C4-2B (cell line): ENCODE data around the gene PTDSS2.

Source experiments
- ZFX ChIP-seq: fragments of 450-650 bp; IDR thresholded peaks from 2 replicates; pipeline ENCODE4 v1.6.1; 2017
- TF ChIP-seq, protein P1 (sequence below): fragments of 450-650 bp; conservative IDR thresholded peaks from 2 replicates; pipeline ENCODE4 v1.5.1; 2017; ENCODE audit warnings: mild to moderate bottlenecking

DNA sequence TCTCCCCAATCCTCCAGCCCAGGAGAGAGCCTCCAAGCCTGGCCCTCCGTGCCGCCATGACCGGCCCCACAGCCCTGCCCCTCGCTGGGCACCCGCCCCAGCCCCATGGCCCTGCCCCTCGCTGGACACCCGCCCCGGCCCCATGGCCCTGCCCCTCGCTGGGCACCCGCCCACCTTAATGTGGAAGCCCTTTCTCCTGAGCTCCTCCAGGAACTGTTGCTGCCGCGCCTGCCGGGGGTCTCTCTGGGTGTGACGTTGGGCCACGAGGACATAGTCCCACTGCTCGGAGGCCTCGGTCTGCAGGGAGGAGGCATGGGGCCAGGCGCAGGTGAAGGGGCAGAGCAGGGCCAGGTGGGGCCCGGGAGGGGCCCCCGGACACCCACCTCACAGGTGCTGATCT is 16.4 kb upstream of the PTDSS2 start:
- TF ChIP-seq, protein P1, sequence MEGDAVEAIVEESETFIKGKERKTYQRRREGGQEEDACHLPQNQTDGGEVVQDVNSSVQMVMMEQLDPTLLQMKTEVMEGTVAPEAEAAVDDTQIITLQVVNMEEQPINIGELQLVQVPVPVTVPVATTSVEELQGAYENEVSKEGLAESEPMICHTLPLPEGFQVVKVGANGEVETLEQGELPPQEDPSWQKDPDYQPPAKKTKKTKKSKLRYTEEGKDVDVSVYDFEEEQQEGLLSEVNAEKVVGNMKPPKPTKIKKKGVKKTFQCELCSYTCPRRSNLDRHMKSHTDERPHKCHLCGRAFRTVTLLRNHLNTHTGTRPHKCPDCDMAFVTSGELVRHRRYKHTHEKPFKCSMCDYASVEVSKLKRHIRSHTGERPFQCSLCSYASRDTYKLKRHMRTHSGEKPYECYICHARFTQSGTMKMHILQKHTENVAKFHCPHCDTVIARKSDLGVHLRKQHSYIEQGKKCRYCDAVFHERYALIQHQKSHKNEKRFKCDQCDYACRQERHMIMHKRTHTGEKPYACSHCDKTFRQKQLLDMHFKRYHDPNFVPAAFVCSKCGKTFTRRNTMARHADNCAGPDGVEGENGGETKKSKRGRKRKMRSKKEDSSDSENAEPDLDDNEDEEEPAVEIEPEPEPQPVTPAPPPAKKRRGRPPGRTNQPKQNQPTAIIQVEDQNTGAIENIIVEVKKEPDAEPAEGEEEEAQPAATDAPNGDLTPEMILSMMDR = no peak
- TF ChIP-seq ZFX = no peak
